ENCODE data around the gene ADAMTS18.

DNA sequence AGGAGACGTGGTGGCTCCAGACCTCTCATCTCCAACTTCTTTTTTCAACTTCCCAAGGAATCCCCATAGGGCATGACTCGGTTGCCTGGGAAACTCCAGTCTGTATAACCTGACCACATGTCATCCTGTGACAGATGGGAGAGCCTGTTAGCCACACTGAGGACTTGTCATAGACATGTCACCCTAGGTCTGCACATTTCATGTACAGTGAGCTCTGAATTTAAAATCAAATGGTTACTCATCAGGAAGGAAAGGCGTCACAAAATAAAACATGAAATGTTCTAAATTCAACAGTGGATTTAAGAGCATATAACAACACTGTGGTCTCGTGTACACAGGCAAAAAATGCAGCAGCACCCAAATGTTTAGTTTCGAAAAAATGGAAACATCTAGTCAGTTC is 22.2 kb upstream of the ADAMTS18 start:
- no peak for TF ChIP-seq CTCF (conservative IDR thresholded peaks at IDR 0.05)
- TF ChIP-seq EZH2 (IDR thresholded peaks at IDR 0.05; ENCODE audit: low read depth), result no peak
